Germinal center (tissue), 1 donor: ENCODE data around the gene ADSL.
A peak's percentile ranks its signal among the peaks of the same experiment; 100 is the strongest.

Experiments
- DNase-seq: peaks from one replicate; pipeline ENCODE4 v3.0.0; 2012; ENCODE audit warnings: mixed read lengths, low spot score

The ADSL gene

GRCh38 chr22:40405178-40406062 is 59.1 kb downstream of the ADSL start:
- DNase-seq, result no peak

GRCh38 chr22:40406063-40406890 is 60.0 kb downstream of the ADSL start:
- no peak for DNase-seq

- DNase-seq, result no peak
Measured at GRCh38 chr22:40407021-40407761, 60.9 kb downstream of the ADSL start.

GRCh38 chr22:40407831-40408717 is 61.8 kb downstream of the ADSL start:
- DNase-seq, result no peak

- DNase-seq, result no peak
Measured at GRCh38 chr22:40408718-40409612, 62.7 kb downstream of the ADSL start.

- DNase-seq, result no peak
Measured at GRCh38 chr22:40409613-40410113, 63.4 kb downstream of the ADSL start.

GRCh38 chr22:40410272-40410671 is 64.0 kb downstream of the ADSL start:
- no peak for DNase-seq

- DNase-seq, result no peak
Measured at GRCh38 chr22:40410731-40411505, 64.6 kb downstream of the ADSL start.

GRCh38 chr22:40411506-40411861 is 65.2 kb downstream of the ADSL start:
- DNase-seq, result no peak

GRCh38 chr22:40412441-40412840 is 66.1 kb downstream of the ADSL start:
- DNase-seq, result peak; percentile 59

- DNase-seq, result peak; percentile 41
Measured at GRCh38 chr22:40413873-40414272, 67.6 kb downstream of the ADSL start.

- no peak for DNase-seq
Measured at GRCh38 chr22:40414311-40414710, 68.0 kb downstream of the ADSL start.

GRCh38 chr22:40414838-40415505 is 68.7 kb downstream of the ADSL start:
- DNase-seq, result peak; percentile 92

GRCh38 chr22:40415531-40416266 is 69.4 kb downstream of the ADSL start:
- DNase-seq, result peak; percentile 71

GRCh38 chr22:40416267-40416570 is 69.9 kb downstream of the ADSL start:
- no peak for DNase-seq

GRCh38 chr22:40416636-40417035 is 70.3 kb downstream of the ADSL start:
- no peak for DNase-seq

- no peak for DNase-seq
Measured at GRCh38 chr22:40417041-40417440, 70.7 kb downstream of the ADSL start.

- no peak for DNase-seq
Measured at GRCh38 chr22:40417881-40418280, 71.6 kb downstream of the ADSL start.
